ENCODE results near the gene RANBP1. TPM values are rescaled to one million over a fixed set of nuclear protein-coding genes. Genes with fewer than 3 reads are reported as not detected.

The RANBP1 gene
- polyA plus RNA-seq, 1 of the 3 experiments (the other 2 are of a cell fraction), result 502 TPM

- H3F3A ChIP-seq (replicated peaks; ENCODE audit: insufficient read depth), result peaks cover 6% of the 10 kb centered on the region
- CTCF ChIA-PET, result interaction anchor here (0.6 to 2.2 kb wide), 13 partner anchors 9 to 120 kb away, joined by 3 to 10 read pairs (median 3); partner anchors contain the start of gene TRMT2A
- H3K9me2 ChIP-seq, result no peaks in the 10 kb centered on the region
- no peak overlapping the region for H3K4me2 ChIP-seq
- no peaks in the 10 kb centered on the region for H3K27me3 ChIP-seq (ENCODE audit: insufficient read depth)
- H3K79me2 ChIP-seq (ENCODE audit: insufficient read depth), result peaks cover 87% of the 10 kb centered on the region
- peaks cover 37 to 43% of the 10 kb centered on the region in 2 experiments for H3K36me3 ChIP-seq (replicated peaks in 1 of 2; ENCODE audit: control insufficient read depth in 1 of 2, insufficient read depth in 2 of 2, low read length in 1 of 2)
- TF ChIP-seq RCOR1 (IDR thresholded peaks at IDR 0.05; ENCODE audit: low read length) (no peak), EP300 (IDR thresholded peaks at IDR 0.05; ENCODE audit: borderline replicate concordance in 1 of 2, low read depth in 1 of 2, low read length in 1 of 2) (no peak), FOXJ3 (CRISPR knock-in tag; IDR thresholded peaks at IDR 0.05) (no peak), ELF1 (IDR thresholded peaks at IDR 0.05) (no peak), EZH2phosphoT487 (IDR thresholded peaks at IDR 0.05; ENCODE audit: borderline replicate concordance, low read depth) (no peak), IRF3 (IDR thresholded peaks at IDR 0.05; ENCODE audit: low read depth, low read length) (no peak), GABPA (IDR thresholded peaks at IDR 0.05; ENCODE audit: low read depth) (no peak), GATA2 (CRISPR knock-in tag; IDR thresholded peaks at IDR 0.05) (no peak), TAF1 (IDR thresholded peaks at IDR 0.05; ENCODE audit: borderline replicate concordance, low read depth, low read length) (no peak), ZBTB33 (IDR thresholded peaks at IDR 0.05; ENCODE audit: borderline replicate concordance, low read depth) (no peak), RXRA (IDR thresholded peaks at IDR 0.05; ENCODE audit: borderline replicate concordance, low read depth) (no peak), FOXM1 (IDR thresholded peaks at IDR 0.05; ENCODE audit: low read depth) (no peak), SIN3A (IDR thresholded peaks at IDR 0.05; ENCODE audit: borderline replicate concordance, low read depth, low read length) (no peak)
- TF ChIP-seq, protein P1, sequence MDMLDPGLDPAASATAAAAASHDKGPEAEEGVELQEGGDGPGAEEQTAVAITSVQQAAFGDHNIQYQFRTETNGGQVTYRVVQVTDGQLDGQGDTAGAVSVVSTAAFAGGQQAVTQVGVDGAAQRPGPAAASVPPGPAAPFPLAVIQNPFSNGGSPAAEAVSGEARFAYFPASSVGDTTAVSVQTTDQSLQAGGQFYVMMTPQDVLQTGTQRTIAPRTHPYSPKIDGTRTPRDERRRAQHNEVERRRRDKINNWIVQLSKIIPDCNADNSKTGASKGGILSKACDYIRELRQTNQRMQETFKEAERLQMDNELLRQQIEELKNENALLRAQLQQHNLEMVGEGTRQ (IDR thresholded peaks at IDR 0.05; ENCODE audit: borderline replicate concordance, low read depth, low read length), result no peak
- TF ChIP-seq, protein P2, sequence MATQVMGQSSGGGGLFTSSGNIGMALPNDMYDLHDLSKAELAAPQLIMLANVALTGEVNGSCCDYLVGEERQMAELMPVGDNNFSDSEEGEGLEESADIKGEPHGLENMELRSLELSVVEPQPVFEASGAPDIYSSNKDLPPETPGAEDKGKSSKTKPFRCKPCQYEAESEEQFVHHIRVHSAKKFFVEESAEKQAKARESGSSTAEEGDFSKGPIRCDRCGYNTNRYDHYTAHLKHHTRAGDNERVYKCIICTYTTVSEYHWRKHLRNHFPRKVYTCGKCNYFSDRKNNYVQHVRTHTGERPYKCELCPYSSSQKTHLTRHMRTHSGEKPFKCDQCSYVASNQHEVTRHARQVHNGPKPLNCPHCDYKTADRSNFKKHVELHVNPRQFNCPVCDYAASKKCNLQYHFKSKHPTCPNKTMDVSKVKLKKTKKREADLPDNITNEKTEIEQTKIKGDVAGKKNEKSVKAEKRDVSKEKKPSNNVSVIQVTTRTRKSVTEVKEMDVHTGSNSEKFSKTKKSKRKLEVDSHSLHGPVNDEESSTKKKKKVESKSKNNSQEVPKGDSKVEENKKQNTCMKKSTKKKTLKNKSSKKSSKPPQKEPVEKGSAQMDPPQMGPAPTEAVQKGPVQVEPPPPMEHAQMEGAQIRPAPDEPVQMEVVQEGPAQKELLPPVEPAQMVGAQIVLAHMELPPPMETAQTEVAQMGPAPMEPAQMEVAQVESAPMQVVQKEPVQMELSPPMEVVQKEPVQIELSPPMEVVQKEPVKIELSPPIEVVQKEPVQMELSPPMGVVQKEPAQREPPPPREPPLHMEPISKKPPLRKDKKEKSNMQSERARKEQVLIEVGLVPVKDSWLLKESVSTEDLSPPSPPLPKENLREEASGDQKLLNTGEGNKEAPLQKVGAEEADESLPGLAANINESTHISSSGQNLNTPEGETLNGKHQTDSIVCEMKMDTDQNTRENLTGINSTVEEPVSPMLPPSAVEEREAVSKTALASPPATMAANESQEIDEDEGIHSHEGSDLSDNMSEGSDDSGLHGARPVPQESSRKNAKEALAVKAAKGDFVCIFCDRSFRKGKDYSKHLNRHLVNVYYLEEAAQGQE (IDR thresholded peaks at IDR 0.05; ENCODE audit: low read depth, low read length), result no peak
- 83% methylated on average over 10 of the region's 10 CpGs for WGBS (ENCODE audit: low lambda C conversion rate)
- POLR2A ChIA-PET, result no interaction called here
- no peak overlapping the region for H3K4me3 ChIP-seq (ENCODE audit: low read depth in 2 of 2, low read length in 1 of 2)
- no peak overlapping the region for H3K9ac ChIP-seq
- H3K9me3 ChIP-seq, result no peaks in the 10 kb centered on the region
- H3K27ac ChIP-seq (ENCODE audit: low read depth in 2 of 2, low read length in 1 of 2), result no peak overlapping the region
- H3K4me1 ChIP-seq (ENCODE audit: control insufficient read depth in 1 of 2, insufficient read depth in 2 of 2, low read depth in 1 of 2, low read length in 1 of 2), result peaks cover 7 to 27% of the 10 kb centered on the region in 2 experiments; a peak in 1 of 4 replicates
- H2AFZ ChIP-seq (ENCODE audit: low read depth), result no peak overlapping the region
- no peak for DNase-seq
- peaks cover 67% of the 10 kb centered on the region for H4K20me1 ChIP-seq (ENCODE audit: insufficient read depth)
These were observed 31.9 kb upstream of the RANBP1 start for GRCh38 chr22:20083891-20084546.

Data from SK-N-SH (cell line).